Suprapubic skin (tissue), 4 donors: ENCODE data around the gene SLC10A1. TPM values are rescaled to one million over a fixed set of nuclear protein-coding genes. Genes with fewer than 3 reads are reported as not detected.

Source experiments
- DNase-seq, 2 donors: peaks; one replicate each; pipeline ENCODE4 v3.0.0-alpha.2; 2019; ENCODE audit warnings: low spot score in 2 of 2
- H3K27ac ChIP-seq: fragments of 200-600 bp; sonication (generic); one replicate; pipeline ENCODE4 v1.5.1; 2019
- H3K27me3 ChIP-seq: fragments of 200-600 bp; sonication (generic); one replicate; pipeline ENCODE4 v1.5.1; 2019
- H3K36me3 ChIP-seq: fragments of 200-600 bp; sonication (generic); one replicate; pipeline ENCODE4 v1.5.1; 2019
- H3K4me1 ChIP-seq: fragments of 200-600 bp; sonication (generic); one replicate; pipeline ENCODE4 v1.5.1; 2019
- H3K4me3 ChIP-seq: fragments of 200-600 bp; sonication (generic); one replicate; pipeline ENCODE4 v1.5.1; 2019; ENCODE audit warnings: mild to moderate bottlenecking
- H3K9me3 ChIP-seq: fragments of 200-600 bp; sonication (generic); one replicate; pipeline ENCODE4 v1.5.1; 2019
- CTCF ChIP-seq, 2 donors: fragments of 200-600 bp in 1 of 2; fragments of 450-650 bp in 1 of 2; sonication (generic) in 1 of 2; IDR thresholded peaks; one replicate each; pipeline ENCODE4 v1.5.1; 2016 to 2019; ENCODE audit warnings: antibody characterized with exemption in 2 of 2, mild to moderate bottlenecking in 1 of 2, moderate library complexity in 1 of 2
- EP300 ChIP-seq: sonication (generic); formaldehyde crosslinking; IDR thresholded peaks from one replicate; pipeline ENCODE4 v1.6.1; 2017; ENCODE audit warnings: antibody characterized with exemption
- POLR2A ChIP-seq, 2 donors: fragments of 450-650 bp; IDR thresholded peaks; one replicate each; pipeline ENCODE4 v1.6.1; 2017; ENCODE audit warnings: antibody characterized with exemption in 2 of 2, mild to moderate bottlenecking in 2 of 2, moderate library complexity in 2 of 2
- POLR2AphosphoS5 ChIP-seq, 3 donors: sonication (generic); formaldehyde crosslinking; IDR thresholded peaks; one replicate each; pipeline ENCODE4 v1.6.1; 2017; ENCODE audit warnings: antibody characterized with exemption in 3 of 3
- WGBS: methylation state at CpG from one replicate; pipeline ENCODE4 v1.1.5; 2018; 5-methylcytosine and 5-hydroxymethylcytosine counted together
- total RNA-seq, 4 donors: library from RNA; depleted of rRNA; stranded (reverse); fragments of >200 nt; gene quantifications; one replicate each; pipeline ENCODE4 v1.1.0, GENCODE V29; 2016

Gene SLC10A1
- total RNA-seq, 4 donors from 2014 or later, result not detected

- Histone ChIP-seq H3K27me3 (peaks cover 4% of the 10 kb centered on the region), H3K9me3 (no peaks in the 10 kb centered on the region), H3K36me3 (no peaks in the 10 kb centered on the region), H3K4me3 (no peak overlapping the region), H3K27ac (no peak overlapping the region), H3K4me1 (no peaks in the 10 kb centered on the region)
- TF ChIP-seq POLR2AphosphoS5 (IDR thresholded peaks at IDR 0.05) (no peak), EP300 (no peak), POLR2A (IDR thresholded peaks at IDR 0.05) (no peak), CTCF (IDR thresholded peaks at IDR 0.05) (no peak)
- 83% methylated on average over 6 of the region's 13 CpGs for WGBS
- no peak for DNase-seq
Measured at GRCh38 chr14:69811227-69811867, 14.3 kb upstream of the SLC10A1 start.

- Histone ChIP-seq H3K36me3 (no peaks in the 10 kb centered on the region), H3K27ac (no peak overlapping the region), H3K9me3 (no peaks in the 10 kb centered on the region), H3K4me3 (no peak overlapping the region), H3K27me3 (no peaks in the 10 kb centered on the region), H3K4me1 (no peaks in the 10 kb centered on the region)
- DNase-seq, result no peak
- WGBS, result 94% methylated on average over 12 of the region's 12 CpGs
- TF ChIP-seq EP300 (no peak), CTCF (IDR thresholded peaks at IDR 0.05) (no peak), POLR2A (IDR thresholded peaks at IDR 0.05) (no peak), POLR2AphosphoS5 (IDR thresholded peaks at IDR 0.05) (no peak)
Measured at GRCh38 chr14:69808919-69809808, 12.1 kb upstream of the SLC10A1 start.

- no peak for DNase-seq
- H3K27ac ChIP-seq, result no peak overlapping the region
- H3K27me3 ChIP-seq, result no peaks in the 10 kb centered on the region
- H3K9me3 ChIP-seq, result no peaks in the 10 kb centered on the region
- WGBS, result 79% methylated on average over 1 of the region's 1 CpG
- no peak for TF ChIP-seq EP300
- no peak for TF ChIP-seq CTCF (IDR thresholded peaks at IDR 0.05)
- no peak for TF ChIP-seq POLR2A (IDR thresholded peaks at IDR 0.05)
- no peak for TF ChIP-seq POLR2AphosphoS5 (IDR thresholded peaks at IDR 0.05)
- H3K4me1 ChIP-seq, result no peaks in the 10 kb centered on the region
- H3K36me3 ChIP-seq, result no peaks in the 10 kb centered on the region
- H3K4me3 ChIP-seq, result no peak overlapping the region
Measured at GRCh38 chr14:69807192-69807591, 10.2 kb upstream of the SLC10A1 start.

GRCh38 chr14:69804902-69805301, 7.9 kb upstream of the SLC10A1 start:
- Histone ChIP-seq H3K9me3 (no peaks in the 10 kb centered on the region), H3K27ac (no peak overlapping the region), H3K27me3 (no peaks in the 10 kb centered on the region), H3K36me3 (no peaks in the 10 kb centered on the region), H3K4me3 (no peak overlapping the region), H3K4me1 (no peaks in the 10 kb centered on the region)
- no peak for TF ChIP-seq CTCF (IDR thresholded peaks at IDR 0.05)
- TF ChIP-seq EP300, result no peak
- no peak for TF ChIP-seq POLR2AphosphoS5 (IDR thresholded peaks at IDR 0.05)
- no peak for TF ChIP-seq POLR2A (IDR thresholded peaks at IDR 0.05)
- DNase-seq, result no peak
- 86% methylated on average over 2 of the region's 2 CpGs for WGBS

GRCh38 chr14:69803753-69804152, 6.7 kb upstream of the SLC10A1 start:
- Histone ChIP-seq H3K27me3 (no peaks in the 10 kb centered on the region), H3K4me1 (no peaks in the 10 kb centered on the region), H3K27ac (no peak overlapping the region), H3K9me3 (no peaks in the 10 kb centered on the region), H3K4me3 (no peak overlapping the region), H3K36me3 (no peaks in the 10 kb centered on the region)
- DNase-seq, result no peak
- TF ChIP-seq CTCF (IDR thresholded peaks at IDR 0.05), result no peak
- no peak for TF ChIP-seq EP300
- TF ChIP-seq POLR2AphosphoS5 (IDR thresholded peaks at IDR 0.05), result no peak
- no peak for TF ChIP-seq POLR2A (IDR thresholded peaks at IDR 0.05)
